Stimulated activated CD8-positive, alpha-beta memory T cell treated with anti-CD3 and anti-CD28 coated beads, Interleukin-4, amount 100 ng/mL, for 48 hours (primary cell): ENCODE data around the gene PRDX5.

Source experiments
- DNase-seq: peaks from one replicate; pipeline ENCODE4 v3.0.0-alpha.2; 2020

PRDX5 gene

GRCh38 chr11:64349404-64349803, 31.5 kb downstream of the PRDX5 start:
- no peak for DNase-seq

- DNase-seq: no peak
Observed at GRCh38 chr11:64351136-64351631, 33.3 kb downstream of the PRDX5 start.

GRCh38 chr11:64352099-64352994, 34.4 kb downstream of the PRDX5 start:
- DNase-seq: no peak

- DNase-seq: no peak
Observed at GRCh38 chr11:64352995-64353714, 35.2 kb downstream of the PRDX5 start.

GRCh38 chr11:64353715-64354506, 36.0 kb downstream of the PRDX5 start:
- no peak for DNase-seq

- peak; percentile 73 for DNase-seq
Observed at GRCh38 chr11:64355078-64355940, 37.4 kb downstream of the PRDX5 start.

- peak; percentile 70 for DNase-seq
Observed at GRCh38 chr11:64356498-64357411, 38.8 kb downstream of the PRDX5 start.

GRCh38 chr11:64357446-64357845, 39.5 kb downstream of the PRDX5 start:
- DNase-seq: no peak

GRCh38 chr11:64357904-64358535, 40.1 kb downstream of the PRDX5 start:
- DNase-seq: peak; percentile 71

GRCh38 chr11:64358536-64358906, 40.6 kb downstream of the PRDX5 start:
- DNase-seq: no peak

- DNase-seq: peak; percentile 66
Observed at GRCh38 chr11:64358907-64359711, 41.2 kb downstream of the PRDX5 start, which contains the start of gene RPS6KA4. Gene RPS6KA4 (plus strand): TSS chr11:64359162. CDS start chr11:64359236, 74 bp downstream.

- DNase-seq: peak; percentile 51
Observed at GRCh38 chr11:64359712-64360445, 42.0 kb downstream of the PRDX5 start.

GRCh38 chr11:64360448-64360921, 42.6 kb downstream of the PRDX5 start:
- DNase-seq: no peak

GRCh38 chr11:64361659-64362058, 43.7 kb downstream of the PRDX5 start:
- no peak for DNase-seq

- DNase-seq: no peak
Observed at GRCh38 chr11:64362339-64362738, 44.4 kb downstream of the PRDX5 start.

- DNase-seq: no peak
Observed at GRCh38 chr11:64364435-64364834, 46.5 kb downstream of the PRDX5 start.

- DNase-seq: no peak
Observed at GRCh38 chr11:64364911-64365310, 47.0 kb downstream of the PRDX5 start.

- no peak for DNase-seq
Observed at GRCh38 chr11:64366751-64367150, 48.8 kb downstream of the PRDX5 start.
